ENCODE results near the gene DAP.
"Not testable (repeated sequence)": the region's sequence is repeated elsewhere in the genome, so short reads cannot be mapped to it uniquely, and the experiment has no call there.

The DAP gene

DNA sequence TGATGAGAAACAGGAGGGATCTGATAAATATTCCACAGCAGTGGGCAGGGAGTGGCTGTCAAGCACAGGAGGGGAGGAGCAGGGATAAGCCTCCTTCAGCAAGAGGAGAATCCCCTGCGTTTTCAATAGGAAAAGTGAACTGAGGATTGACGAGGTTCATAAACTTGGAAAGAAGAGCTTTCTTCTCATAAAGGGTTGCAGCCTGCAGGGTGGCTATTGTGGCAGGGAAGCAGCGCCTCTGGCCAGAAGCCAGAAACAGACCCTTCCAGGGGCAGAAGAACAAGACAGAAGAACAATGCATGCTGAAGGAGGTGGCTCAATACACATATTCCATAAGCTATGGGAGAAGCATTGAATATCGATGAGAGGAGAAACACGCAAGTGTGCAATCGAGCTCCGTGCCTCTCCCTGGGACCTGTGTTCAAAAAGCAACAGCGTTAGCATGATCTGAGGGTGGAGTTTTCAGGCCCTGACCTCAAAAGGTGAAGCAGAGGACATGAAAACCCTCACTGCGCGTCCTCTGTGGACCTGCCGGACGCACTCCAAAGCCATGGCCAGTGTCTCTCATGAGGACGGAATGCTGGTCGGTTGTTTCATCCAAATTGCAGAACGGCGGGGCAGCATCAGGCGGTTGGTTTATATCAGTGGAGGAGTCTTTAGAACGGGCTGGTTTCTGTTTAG is 129.6 kb downstream of the DAP start:
- DNase-seq (ENCODE audit: low spot score) = no peak

DNA sequence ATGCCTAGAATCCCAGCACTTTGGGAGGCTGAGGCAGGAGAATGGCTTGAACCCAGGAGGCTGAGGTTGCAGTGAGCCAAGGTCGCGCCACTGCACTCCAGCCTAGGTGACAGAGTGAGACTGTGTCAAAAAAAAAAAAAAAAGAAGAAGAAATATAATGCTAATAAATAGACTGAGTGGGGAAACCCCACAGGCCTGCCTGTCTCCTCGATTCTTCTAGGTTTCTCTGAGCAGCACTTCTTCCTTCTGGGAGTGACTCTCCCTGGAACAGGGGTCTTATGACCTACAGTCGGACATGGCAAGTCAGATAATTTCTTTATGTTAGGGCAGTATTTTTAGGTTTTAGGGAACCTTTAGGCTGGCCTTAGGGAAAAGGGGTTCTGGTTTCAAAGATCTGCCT is 130.3 kb downstream of the DAP start:
- not testable (repeated sequence) for DNase-seq (ENCODE audit: low spot score)

DNA sequence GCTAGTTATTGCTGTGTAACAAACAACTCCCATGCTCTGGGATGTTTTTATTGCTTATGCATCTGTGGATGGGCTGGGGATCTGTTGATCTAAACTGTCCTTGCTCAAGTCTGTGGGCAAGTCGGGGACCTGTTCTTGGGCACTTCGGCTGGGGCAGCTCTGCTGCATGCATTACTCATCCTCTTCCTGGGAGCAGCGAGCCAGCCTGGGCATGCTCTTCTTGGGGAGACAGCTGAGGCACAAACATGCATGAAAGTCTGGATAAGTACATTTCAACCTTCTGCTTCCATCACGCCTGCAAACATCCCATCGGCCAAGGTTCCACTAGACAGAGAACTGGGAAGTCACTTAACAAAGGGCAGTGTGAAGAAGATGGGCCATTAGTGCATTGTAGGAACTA is 130.9 kb downstream of the DAP start:
- DNase-seq (ENCODE audit: low spot score) = no peak

DNA sequence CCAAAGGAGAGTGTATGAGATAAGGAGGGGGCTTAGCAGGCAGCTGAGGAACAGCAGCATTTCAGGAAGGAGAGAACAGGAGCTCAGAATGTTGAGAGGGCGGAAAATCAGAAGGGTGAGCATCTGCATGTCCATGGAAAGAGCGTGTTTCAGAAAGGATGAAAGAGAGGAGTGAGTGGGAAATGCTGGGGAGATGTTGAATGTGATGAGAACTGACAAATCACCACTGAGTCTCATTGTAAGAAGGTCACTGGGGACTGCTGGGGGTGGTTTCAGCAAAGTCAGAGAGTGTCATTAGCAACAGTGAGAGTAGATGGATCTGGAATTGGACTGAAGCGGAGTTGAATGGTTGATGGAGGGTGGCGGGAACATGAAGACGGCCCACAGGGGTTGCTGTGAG is 131.4 kb downstream of the DAP start:
- no peak for DNase-seq (ENCODE audit: low spot score)

Data from CD4-positive, alpha-beta T cell treated with Interleukin-2 at 100 ng/mL for 4 hours (primary cell).